Mesenteric fat pad (tissue), 1 donor: ENCODE results near the gene TMEM179B. TPM values are rescaled to one million over a fixed set of nuclear protein-coding genes. Genes with fewer than 3 reads are reported as not detected.
"Not testable (repeated sequence)": the region's sequence is repeated elsewhere in the genome, so short reads cannot be mapped to it uniquely, and the experiment has no call there.

Source experiments
- DNase-seq: peaks from one replicate; pipeline ENCODE4 v3.0.0-alpha.2; 2020; ENCODE audit warnings: low spot score
- long read RNA-seq: library from polyadenylated mRNA; unstranded; transcript quantifications from one replicate; pipeline ENCODE4 v2.0.0, GENCODE V29; 2020
- total RNA-seq: library from RNA; stranded (reverse); fragmentation: NEBNext Ultra II Directional; extraction: Animal tissue kit (Norgen Biotek cat#: 25700); gene quantifications from one replicate; pipeline ENCODE4 v1.2.1, GENCODE V29; 2021
- donor health status: DM: yes; HTN: yes; CAD: no.

Gene TMEM179B, protein sequence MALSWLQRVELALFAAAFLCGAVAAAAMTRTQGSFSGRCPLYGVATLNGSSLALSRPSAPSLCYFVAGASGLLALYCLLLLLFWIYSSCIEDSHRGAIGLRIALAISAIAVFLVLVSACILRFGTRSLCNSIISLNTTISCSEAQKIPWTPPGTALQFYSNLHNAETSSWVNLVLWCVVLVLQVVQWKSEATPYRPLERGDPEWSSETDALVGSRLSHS
- 30.6 TPM for total RNA-seq
- long read RNA-seq, transcript TMEM179B-201 (5 exons, 1,023 nt) = major isoform, 18 of 31 reads
- long read RNA-seq, partial matches to known transcripts = 2 of 31 reads
- long read RNA-seq, other reads (novel, unspliced or antisense) = 11 of 31 reads

DNA sequence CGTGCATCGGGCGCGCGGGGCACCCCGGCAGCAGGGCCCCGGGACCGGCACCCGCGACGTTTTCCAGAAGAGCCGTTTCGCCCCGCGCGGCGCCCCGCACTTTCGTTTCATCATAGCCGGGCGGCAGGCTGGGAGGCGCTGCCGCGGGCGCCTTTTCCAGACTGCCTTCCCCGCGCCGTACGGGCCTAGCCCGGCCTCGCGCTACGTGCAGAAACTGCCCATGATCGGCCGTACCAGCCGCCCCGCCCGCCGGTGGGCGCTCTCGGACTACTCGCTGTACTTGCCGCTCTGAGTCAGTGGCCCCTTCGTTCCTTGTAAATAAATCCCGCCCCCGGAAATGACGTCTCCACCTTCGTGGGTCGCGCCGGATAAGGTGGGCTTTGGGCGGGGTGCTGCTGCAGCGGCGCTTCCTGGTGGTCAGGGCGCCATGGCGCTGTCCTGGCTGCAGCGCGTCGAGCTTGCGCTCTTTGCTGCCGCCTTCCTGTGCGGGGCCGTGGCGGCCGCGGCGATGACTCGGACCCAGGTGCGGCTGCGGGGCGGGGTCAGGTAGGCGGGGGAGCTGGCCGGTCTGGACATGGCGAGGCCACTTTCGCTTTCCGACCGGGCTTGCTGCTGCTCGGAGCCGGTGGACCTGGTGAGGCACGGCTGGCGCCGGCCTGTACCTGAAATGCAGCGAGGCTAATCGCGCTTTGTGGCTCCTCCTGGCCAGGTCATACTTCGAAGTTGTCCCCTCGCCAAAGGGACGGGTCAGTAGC is at the start of gene TMEM179B:
Gene TMEM179B, plus strand, starts transcription at position 398 of the 755 bp plus-strand sequence. Its CDS starts 30 bp downstream, at position 428.
- peak; percentile 99 for DNase-seq

DNA sequence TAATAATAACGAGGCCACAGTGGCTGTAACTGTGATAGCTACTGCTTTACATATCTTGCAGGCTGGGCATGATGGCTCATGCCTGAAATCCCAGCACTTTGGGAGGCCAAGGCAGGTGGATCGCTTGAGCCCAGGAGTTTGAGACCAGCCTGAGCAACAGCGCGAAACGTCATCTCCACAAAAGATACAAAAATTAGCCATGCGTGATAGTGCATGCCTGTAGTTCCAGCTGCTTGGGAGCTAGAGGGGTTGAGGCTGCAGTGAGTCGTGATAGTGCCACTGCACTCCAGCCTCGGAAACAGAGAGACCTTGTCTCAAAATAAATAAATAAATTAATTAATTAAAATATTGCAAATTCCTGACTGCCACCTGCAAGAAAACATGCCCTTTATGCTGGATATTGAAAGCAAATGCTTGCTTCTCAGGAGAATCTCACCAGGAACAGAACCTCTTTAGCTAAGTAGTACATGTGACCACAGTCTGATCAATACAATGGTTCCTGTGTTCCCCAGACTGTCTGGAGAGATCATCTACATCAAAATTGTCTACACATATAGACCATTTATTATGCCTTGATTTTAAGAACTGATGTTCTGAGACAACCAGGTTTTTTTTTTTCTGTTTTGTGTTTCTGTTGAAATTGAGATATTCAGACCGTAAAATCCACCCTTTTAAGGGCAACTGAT is 39.6 kb upstream of the TMEM179B start:
- DNase-seq = no peak

DNA sequence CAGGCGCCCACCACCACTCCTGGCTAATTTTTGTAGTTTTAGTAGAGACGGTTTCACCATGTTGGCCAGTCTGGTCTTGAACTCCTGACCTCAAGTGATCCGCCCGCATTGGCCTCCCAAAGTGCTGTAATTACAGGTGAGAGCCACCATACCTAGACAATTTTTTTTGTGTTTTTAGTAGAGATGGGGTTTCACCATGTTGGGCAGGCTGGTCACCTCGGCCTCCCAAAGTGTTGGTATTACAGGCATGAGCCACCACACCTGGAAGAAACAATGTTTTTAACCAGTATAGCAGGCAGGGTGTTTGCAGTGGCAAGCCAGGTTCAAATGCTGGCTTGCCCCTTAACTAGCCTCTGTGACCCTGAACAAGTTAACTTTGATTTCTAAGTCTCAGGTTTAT is 37.3 kb upstream of the TMEM179B start:
- DNase-seq = not testable (repeated sequence)

DNA sequence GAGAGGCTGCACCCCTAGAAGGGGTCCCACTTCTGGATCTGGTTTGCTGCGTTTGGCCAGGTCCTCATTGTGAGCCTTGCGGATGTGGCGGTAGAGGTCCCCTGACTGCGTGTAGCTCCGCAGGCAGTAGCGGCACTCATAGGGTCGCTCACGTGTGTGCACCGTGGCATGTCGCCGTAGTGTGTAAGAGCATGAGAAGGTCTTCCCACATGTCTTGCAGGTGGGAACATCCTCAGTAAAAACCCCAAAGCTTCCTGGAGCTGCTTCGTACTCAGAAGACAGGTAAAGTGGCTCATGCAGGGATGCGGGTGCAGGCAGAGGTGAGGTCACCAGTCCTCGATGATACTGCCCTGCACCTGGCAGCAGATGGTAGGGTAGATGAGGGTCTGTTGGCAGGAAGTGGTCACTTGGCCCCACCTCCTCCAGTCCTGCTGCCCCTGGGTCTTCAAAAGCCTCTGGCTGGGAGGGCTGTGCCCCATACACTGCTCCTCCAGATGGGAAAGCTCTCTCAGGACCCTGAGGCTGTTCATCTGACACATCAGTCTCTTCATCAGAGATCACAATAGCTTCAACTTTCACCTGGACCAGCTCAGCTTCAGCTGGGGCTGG is 34.9 kb upstream of the TMEM179B start:
- DNase-seq = no peak

DNA sequence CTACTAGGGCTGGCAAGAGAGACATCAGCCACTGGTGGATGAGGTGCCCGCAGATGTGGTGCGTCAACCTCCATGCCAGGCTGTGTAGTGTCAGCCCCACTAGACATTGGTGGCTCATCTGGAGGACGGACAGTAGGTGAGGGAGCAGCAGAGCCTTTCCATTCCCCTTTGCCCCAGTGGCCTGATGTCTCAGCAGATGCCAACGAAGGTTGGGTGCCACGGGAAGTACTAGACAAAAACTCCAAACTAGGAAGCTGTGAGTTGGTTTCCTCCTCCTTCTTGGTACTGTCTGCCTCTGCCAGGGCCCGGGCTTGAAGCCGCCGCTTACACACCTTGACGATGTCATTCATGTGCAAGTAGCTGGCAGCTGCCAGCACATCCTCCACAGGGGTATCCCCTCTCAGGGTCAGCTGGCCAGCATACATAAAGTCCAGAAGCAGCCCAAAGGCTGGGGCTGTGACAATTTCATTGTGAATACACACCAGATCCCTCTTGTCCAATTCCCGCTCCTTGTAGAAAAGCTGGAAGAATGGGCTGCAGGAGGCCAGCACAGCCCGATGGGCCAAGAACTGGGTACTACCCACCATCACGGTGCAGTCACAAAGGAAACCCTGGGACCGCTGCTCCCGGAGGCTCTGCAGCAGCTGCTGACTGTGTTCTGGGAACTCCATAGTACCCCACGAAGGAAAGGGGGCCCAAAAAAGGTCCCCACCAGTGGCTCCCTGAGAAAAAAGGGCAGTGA is 34.0 kb upstream of the TMEM179B start:
- no peak for DNase-seq

DNA sequence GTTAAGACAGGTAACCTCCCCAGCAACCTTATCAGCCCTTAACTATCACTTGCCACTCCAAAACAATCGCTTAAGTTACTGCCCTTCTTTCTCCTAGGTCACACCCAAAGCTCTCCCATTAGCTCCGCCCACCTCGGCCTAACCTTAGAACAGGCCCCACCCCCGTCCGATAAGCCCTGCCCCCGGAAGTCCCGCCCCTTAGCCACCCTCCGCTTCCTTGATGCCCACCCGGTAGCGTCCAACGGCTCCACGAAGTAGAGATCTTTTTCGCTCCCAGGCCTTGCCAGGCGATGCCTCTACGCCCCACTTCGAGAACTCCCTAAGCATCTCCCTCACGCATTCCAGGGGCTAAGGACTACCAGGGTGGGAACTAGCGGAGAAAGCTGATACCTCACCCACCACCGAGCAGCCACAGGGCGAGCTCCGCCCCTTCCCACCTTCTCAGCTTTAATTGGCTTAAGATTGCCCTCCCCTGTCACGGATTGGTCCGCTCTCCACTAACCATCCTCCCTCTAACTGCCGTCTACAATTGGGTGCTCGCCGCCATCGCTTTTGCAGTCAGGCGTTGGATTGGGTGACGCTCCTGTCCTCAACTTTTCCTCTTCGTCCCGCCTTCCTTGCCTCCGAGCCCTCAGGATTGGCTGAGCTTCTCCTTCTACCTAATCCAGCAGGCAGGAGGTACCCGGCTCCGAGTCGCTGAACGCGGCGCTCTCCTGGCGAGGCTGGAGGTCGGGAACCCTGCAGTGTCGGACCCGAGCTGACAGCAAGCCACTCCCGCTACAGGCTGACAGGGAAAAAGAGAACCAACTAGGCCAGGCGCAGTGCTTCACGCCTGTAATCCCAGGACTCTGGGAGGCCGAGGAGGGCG is 33.2 kb upstream of the TMEM179B start, which contains the start of gene ZBTB3:
Gene ZBTB3, minus strand, starts transcription at position 425 of the 868 bp plus-strand sequence. CDS start 496 bp downstream, outside the sequence.
- peak; percentile 96 for DNase-seq

DNA sequence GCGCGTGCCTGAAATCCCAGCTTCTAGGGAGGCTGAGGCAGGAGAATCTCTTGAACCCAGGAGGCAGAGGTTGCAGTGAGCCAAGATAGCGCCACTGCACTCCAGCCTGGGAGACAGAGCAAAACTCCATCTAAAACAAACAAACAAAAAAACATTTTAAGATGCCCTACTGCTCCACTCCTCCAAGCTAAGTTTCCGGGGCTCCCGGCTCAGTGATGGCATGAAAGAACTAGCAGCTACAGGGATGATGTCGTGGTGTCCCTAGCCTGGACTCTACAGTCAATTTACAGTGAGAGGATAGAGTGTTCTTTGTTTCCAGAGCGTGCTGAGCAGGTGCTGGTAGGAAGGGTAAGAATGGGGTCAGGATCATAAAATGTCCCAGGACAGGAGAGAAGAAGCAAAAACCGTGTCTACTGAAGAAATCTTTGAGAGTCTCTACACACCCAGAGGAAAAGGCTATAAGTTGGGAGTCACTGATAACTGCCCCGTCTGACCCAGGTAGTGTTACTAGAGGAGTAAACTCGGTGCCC is 32.1 kb upstream of the TMEM179B start:
- DNase-seq = no peak

DNA sequence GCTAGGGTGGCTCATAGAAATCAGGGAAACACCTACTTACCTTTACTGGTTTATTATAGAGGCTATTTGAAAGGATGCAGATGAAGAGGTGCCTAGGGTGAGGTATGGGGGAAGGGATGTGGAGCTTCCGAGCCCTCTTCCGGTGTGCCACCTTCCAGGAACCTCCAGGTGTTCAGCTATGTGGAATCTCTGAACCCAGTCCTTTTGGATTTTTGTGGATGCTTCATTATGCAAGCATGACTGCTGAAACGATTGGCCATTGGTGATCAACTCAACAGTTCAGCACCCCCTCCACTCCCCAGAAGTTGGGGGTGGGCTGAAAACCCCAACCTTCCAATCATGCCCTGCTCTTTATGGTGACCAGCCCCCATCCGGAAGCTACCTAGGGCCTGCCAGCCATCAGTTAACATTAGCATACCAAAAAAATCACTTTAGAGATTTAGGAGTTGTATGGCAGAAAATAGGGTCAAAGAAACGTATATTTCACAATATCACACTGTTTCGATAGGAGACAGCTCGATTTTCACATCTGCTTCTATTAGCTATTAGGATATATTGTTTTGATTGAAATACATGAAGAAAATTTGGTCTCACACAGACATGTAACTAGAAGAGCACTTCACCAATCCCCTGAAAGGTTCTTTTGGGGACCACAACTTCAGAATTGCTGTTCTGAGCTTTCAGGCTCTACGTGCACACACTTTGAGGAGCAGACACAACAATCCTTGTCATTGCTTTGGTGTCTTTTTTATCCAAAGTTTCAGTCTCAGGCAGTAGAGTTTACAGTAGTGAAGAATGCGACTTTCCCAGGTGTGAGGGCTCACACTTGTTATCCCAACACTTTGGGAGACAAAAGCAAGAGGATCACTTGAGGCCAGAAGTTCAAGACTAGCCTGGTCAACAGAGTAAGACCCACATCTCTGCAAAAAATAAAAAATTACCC is 29.1 kb upstream of the TMEM179B start:
- DNase-seq = no peak

DNA sequence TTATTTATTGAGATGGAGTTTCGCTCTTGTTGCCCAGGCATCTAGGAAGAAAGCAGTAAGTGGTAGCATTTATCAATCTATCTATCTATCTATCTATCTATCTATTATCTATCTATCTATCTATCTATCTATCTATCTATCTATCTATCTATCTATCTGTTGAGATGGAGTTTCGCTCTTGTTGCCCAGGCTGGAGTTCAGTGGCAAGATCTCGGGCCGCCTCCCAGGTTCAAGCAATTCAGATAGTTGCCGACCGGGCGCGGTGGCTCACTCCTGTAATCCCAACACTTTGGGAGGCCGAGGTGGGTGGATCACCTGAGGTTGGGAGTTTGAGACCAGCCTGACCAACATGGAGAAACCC is 26.4 kb upstream of the TMEM179B start:
- DNase-seq = not testable (repeated sequence)

DNA sequence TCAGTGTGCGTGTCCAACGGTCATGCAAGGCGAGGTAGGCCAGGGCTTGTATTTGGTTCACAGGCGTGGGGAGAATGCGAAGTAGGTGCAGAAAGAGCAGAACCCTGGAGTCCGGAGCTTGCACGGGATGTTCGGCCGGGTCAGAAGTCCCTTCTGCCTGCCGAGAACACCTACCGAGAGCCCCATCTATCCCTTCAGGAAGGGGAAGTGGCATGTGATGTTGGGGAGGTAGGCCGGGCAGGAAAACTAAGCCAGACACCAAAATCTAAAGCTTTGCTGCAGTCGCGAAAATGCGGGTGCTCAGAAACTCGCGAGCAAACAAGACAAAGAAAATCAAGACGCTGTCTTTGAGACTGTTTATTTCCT is 16.4 kb upstream of the TMEM179B start:
- DNase-seq = no peak

DNA sequence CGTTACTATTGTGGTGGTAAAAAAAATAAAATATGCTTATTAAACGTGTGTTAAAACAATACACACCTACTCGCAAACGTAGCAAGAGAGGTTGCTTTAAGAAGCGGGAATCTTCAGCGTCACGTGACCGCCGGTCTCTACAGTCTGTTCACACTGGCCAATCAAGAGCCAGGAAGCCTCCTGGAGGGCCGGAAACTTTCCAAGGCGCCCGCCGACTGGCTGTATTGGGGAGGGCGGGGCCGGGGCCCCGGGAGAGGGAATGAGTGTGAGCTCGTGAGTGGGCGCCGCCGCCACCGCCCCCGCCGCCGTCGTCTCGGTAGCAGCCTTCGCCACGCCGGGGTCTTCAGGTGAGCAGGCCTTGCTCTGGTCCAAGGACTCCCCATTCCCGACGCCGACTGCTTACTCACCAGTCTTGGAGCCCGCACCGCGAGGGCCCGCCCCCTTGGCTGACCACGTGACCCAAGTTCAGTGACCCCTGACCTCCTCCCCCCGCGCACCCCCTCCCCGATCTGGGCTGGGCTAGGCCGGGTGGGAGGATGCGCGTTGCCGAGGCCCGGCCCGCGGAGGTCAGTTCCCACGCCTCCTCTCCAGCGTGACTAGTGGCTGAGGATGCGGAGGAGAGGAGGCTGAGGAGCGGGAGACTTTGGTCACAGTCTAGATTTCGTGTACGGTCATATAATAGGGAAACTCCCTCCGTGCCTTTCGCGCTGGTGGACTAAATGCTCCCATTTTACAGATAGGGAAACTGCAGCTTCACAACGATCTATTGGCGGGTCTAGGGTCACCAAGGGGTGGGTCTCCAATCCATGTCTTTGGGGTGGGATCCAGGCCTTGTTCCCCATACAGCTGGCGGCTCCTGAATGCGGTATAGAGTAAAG is 15.8 kb upstream of the TMEM179B start, which contains the start of gene TAF6L:
Gene TAF6L, plus strand, starts transcription at position 253 of the 878 bp plus-strand sequence. CDS start 4,388 bp downstream, outside the sequence.
- DNase-seq = peak; percentile 98

DNA sequence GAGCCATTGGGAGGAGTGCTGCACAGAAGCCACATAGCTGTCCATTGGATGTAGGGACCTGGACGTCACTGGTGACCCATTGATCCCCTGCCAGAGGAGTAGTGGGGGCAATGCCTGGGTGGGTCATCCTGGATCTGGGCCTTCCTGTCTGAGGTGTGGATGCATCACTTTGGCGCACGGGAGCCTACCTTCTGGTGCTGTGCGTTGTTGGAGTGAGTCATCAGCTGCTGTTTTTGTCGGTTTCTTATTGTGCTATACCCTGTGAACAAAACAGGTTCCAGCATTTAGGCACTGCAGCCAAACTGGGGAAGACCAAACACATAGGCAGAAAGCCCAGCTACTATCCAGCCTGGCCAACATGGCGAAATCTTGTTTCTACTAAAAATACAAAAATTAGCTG is 12.8 kb upstream of the TMEM179B start:
- no peak for DNase-seq

DNA sequence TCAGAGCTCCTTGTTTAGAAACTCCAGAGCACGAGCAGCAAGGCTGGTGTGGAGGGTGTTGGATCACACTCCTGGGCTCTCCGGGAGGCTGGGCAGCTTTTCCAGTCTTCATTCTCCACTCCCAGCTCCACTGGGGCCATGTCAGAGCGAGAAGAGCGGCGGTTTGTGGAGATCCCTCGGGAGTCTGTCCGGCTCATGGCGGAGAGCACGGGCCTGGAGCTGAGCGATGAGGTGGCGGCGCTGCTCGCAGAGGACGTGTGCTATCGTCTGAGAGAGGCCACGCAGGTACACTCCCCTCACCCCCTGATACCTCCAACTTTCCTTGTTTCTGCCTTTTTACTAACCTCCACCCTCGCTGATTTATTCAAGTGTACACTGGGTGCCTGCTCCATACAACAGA is 11.6 kb upstream of the TMEM179B start:
- no peak for DNase-seq

DNA sequence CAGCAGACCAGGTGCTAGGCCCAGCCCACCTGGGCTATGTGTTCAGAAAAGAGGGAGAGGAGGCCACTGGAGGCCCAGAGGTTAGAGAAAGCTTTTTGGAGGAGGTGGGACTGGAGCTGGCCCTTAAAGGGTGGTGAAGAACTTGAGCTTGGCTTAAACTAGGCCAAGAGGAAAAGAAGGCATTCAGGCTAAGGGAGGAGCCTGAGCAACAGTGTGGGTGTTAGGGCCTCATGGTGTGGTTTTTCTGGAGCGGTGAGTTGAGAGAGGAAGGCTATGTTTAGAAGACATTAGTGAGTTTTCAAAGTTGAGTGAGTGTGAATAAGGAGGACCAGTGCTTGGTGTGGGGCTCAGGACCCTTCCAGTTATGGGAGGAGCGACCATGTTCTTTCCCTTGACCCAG is 9.8 kb upstream of the TMEM179B start:
- DNase-seq = no peak

DNA sequence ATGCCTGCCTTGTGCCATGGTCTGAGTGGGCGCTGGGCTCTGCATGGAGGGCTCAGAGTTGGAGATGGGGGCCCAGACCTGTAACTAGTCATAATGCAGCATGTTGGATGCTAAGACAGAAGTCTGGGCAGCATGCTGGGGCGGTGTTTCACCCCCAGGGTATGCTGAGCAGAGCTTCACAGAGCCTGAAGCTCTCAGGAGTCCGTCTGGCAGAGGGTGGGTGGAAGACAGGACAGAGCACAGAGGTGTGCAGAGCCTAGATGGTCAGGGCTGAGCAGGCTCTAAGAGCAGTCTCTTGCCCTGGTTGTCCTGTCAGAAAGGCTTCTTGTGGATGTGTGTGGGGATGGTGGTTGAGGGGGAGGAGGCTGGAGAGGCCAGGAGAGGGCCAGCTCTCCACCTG is 8.8 kb upstream of the TMEM179B start:
- no peak for DNase-seq

DNA sequence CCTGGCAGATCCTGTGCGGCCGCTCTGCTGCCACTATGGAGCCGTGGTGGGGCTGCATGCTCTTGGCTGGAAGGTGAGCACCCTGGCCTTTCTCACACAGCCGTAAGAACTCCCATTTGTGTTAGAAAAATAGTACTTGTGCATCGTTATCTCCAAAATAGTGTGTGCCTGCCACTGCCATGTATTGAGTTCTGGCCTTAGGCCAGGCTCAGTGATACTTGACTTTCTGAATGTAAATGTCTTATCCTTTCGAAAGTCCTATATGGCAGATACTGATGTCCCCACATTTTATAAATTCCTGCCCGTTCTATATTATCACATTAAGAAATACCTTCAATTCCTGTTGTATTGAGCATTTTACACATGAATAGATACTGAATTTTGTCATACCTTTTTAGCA is 4.4 kb upstream of the TMEM179B start:
- DNase-seq = no peak

DNA sequence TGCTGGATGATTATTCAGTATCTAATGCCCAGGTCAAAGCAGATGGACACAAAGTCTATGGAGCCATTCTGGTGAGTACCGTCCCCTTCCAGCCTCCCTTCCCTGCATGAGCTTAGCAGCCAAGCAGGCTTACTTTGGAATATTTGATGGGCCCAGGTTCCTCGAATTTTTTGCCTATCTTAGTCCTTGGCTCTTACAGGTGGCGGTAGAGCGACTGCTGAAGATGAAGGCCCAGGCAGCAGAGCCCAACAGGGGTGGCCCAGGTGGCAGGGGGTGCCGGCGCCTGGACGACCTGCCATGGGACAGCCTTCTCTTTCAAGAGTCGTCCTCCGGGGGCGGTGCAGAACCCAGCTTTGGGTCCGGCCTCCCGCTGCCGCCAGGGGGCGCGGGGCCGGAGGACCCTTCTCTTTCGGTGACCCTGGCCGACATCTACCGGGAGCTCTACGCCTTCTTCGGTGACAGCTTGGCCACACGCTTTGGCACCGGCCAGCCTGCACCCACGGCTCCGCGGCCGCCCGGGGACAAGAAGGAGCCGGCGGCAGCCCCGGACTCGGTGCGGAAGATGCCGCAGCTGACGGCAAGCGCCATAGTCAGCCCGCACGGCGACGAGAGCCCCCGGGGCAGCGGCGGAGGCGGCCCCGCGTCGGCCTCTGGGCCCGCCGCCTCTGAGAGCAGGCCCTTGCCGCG is 741 bp upstream of the TMEM179B start:
- DNase-seq = peak; percentile 96
